Lower leg skin (tissue), 4 donors: ENCODE measurements around the gene DNAL4. TPM values are rescaled to one million over a fixed set of nuclear protein-coding genes. Genes with fewer than 3 reads are reported as not detected.
A peak's percentile ranks its signal among the peaks of the same experiment; 100 is the strongest.

Experiments used
- DNase-seq, 2 donors: peaks; one replicate each; pipeline ENCODE4 v3.0.0-alpha.2; 2019; ENCODE audit warnings: low spot score in 2 of 2
- H3K4me3 ChIP-seq: fragments of 200-600 bp; sonication (generic); 2 replicates; pipeline ENCODE4 v1.5.1; 2017; ENCODE audit warnings: mild to moderate bottlenecking, low read depth; ENCODE audit not compliant: poor library complexity, severe bottlenecking
- POLR2A ChIP-seq, 2 donors: fragments of 450-650 bp; IDR thresholded peaks; one replicate each; pipeline ENCODE4 v1.6.1; 2016 to 2017; ENCODE audit warnings: antibody characterized with exemption in 2 of 2, mild to moderate bottlenecking in 1 of 2, moderate library complexity in 1 of 2
- WGBS, 2 donors: methylation state at CpG; one replicate each; pipeline ENCODE4 v1.1.5; 2018; 5-methylcytosine and 5-hydroxymethylcytosine counted together
- intact Hi-C: fragments of 100-400 bp; cut with DNase I; formaldehyde crosslinking; loops from one replicate; pipeline ENCODE4 v1.15.0; 2023; ENCODE audit warnings: low total_unique reads
- total RNA-seq, 4 donors: library from RNA; depleted of rRNA; stranded (reverse); fragments of >200 nt; gene quantifications; one replicate each; pipeline ENCODE4 v1.1.0, GENCODE V29; 2016
- TF ChIP-seq, protein P1 (sequence below), 3 donors: fragments of 450-650 bp; IDR thresholded peaks; one replicate each; pipeline ENCODE4 v1.5.1; 2016; ENCODE audit warnings: antibody characterized with exemption in 3 of 3, mild to moderate bottlenecking in 3 of 3, moderate library complexity in 2 of 3

The DNAL4 gene
- total RNA-seq, 4 donors from 2014 or later, result 15.3 to 24.2 (median 23.7) TPM

DNA sequence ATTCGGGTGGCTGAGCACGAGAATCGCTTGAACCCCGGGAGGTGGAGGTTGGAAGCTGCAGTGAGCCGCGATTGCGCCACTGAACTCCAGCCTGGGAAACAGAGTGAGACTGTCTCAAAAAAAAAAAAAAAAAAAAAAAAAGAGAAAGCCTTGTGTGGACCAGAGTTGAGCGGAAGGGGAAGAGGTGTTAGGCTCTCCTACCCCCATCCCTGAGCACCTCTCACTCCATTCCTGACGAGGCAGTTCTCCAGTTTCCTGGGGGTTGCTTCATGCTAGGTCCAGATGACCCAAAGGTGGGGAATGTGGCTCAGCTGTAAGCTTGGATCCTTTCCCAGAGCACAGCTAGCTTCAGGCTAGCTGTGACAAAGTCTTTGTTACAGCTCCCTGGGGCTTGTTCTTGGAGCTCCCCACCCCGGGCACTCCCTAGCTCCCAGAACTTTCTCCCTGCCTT is 8.8 kb upstream of the DNAL4 start:
- WGBS, 2 donors, result 8 to 21% methylated on average over 10 of the region's 10 CpGs
- no peak overlapping the region for H3K4me3 ChIP-seq
- DNase-seq, result peak; percentile 64 to 89
- intact Hi-C loops, result no loop called here
- TF ChIP-seq POLR2A (IDR thresholded peaks at IDR 0.05), result no peak
- TF ChIP-seq, protein P1, sequence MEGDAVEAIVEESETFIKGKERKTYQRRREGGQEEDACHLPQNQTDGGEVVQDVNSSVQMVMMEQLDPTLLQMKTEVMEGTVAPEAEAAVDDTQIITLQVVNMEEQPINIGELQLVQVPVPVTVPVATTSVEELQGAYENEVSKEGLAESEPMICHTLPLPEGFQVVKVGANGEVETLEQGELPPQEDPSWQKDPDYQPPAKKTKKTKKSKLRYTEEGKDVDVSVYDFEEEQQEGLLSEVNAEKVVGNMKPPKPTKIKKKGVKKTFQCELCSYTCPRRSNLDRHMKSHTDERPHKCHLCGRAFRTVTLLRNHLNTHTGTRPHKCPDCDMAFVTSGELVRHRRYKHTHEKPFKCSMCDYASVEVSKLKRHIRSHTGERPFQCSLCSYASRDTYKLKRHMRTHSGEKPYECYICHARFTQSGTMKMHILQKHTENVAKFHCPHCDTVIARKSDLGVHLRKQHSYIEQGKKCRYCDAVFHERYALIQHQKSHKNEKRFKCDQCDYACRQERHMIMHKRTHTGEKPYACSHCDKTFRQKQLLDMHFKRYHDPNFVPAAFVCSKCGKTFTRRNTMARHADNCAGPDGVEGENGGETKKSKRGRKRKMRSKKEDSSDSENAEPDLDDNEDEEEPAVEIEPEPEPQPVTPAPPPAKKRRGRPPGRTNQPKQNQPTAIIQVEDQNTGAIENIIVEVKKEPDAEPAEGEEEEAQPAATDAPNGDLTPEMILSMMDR (IDR thresholded peaks at IDR 0.05), result no peak

DNA sequence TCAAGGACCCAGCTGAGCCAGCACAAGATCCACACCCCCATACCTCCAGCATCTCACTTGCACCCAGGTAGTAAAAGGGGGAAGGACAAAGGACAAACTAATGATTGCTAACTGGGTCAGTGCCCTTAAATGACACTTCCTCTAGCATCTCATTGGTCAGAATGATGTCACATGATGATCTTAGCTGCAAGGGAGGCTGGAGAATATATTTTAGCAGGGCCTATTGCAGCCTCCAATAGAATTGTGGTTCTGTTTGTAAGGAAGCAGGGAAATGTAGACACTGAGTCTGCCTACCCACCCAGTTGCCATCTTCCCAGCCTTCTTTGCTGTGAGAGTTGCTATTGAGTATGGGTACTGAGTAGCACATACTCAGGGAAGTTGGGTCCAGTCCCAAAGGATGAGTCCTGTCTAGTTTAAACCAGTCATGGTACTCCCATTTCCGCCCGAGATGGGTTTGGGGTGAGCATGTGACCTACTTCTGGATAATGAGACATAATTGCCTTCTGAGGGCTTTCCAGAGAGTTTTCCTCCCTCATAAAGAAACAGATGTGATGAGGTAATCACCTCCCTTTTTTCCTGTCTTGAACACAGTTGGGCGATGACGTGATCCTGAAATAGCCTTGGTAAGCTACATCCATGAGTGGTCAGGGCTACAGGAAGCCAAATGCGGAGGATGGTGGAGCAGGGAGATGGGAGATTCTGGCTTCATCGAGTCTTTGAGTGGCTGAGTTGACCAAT is 5.5 kb upstream of the DNAL4 start:
- intact Hi-C loops, result no loop called here
- WGBS, 2 donors, result 40 to 51% methylated on average over 6 of the region's 6 CpGs
- no peak for DNase-seq
- TF ChIP-seq, protein P1 (IDR thresholded peaks at IDR 0.05), result no peak
- no peak for TF ChIP-seq POLR2A (IDR thresholded peaks at IDR 0.05)
- H3K4me3 ChIP-seq, result no peak overlapping the region

GRCh38 chr22:38798496-38798895 is 4.6 kb upstream of the DNAL4 start:
- intact Hi-C loops, result no loop called here
- WGBS, 2 donors, result 77 to 88% methylated on average over 5 of the region's 5 CpGs
- TF ChIP-seq POLR2A (IDR thresholded peaks at IDR 0.05), result peak in 1 of 2 donors; percentile 13
- TF ChIP-seq, protein P1 (IDR thresholded peaks at IDR 0.05), result no peak
- H3K4me3 ChIP-seq, result no peak overlapping the region
- DNase-seq, result no peak

DNA sequence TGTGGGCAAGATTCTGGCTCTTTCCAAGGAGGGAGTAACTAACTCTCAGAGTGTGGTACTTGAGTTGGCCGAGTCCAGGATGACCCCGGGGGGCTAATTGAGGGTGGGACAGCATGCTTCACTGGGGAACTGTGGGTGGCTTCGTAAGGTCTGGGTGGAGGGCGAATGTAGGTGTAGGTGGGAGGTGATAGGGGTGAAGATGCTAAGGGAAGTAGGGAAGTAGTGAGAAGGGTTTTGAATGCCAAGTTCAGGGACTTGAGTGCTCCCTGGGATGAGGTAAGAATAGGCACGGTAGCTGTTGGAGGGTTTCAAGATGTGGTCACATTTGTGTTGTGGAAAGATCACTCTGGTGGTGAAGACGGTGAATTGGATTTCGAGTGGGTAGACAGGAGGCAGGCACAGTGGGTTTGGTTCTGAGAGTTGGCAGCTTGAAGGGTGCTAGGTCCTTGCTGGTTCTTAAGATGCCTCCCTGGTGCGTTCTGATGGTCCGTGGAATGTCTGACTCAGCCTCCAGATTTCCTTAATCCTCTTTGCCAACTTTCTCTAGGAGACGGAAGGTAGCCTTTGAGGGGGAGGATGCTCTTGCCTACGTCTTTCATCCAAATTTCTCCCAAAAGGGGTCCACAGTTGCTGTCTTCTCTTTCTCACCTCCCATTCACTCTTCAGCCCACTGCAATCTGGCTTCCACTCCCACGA is 2.5 kb upstream of the DNAL4 start:
- TF ChIP-seq, protein P1 (IDR thresholded peaks at IDR 0.05), result no peak
- TF ChIP-seq POLR2A (IDR thresholded peaks at IDR 0.05), result no peak
- H3K4me3 ChIP-seq, result no peak overlapping the region
- no peak for DNase-seq
- WGBS, 2 donors, result 82 to 83% methylated on average over 12 of the region's 12 CpGs
- intact Hi-C loops, result no loop called here

DNA sequence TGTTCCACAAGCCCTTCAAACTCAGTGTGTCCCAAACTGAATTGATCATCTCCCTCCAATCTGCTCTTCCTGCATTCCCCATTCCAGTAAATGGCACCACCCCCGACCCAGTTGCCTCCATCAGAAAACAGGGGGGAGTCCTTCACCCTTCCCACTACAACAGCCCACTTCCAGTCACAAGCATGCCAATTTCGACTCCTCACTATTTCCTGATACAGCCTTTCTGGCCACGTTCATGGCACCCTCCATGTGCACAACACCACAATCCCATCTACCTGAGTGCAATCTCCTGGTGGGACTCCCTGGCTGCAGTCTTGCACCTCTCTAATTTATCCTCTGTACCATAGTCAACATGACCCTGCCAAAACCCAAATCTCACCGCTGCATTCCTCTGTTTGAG is 1.6 kb upstream of the DNAL4 start:
- WGBS, 2 donors, result 73 to 80% methylated on average over 4 of the region's 4 CpGs
- no peak for TF ChIP-seq POLR2A (IDR thresholded peaks at IDR 0.05)
- TF ChIP-seq, protein P1 (IDR thresholded peaks at IDR 0.05), result no peak
- DNase-seq, result no peak
- intact Hi-C loops, result no loop called here
- H3K4me3 ChIP-seq, result no peak overlapping the region
